Activated T-cell treated with anti-CD3 and anti-CD28 coated beads for 48 hours (primary cell): Measurements from ENCODE around the gene GORAB.
A peak's percentile ranks its signal among the peaks of the same experiment; 100 is the strongest.

Source experiments
- DNase-seq: peaks from one replicate; pipeline ENCODE4 v3.0.0-alpha.2; 2020; ENCODE audit warnings: low read depth

Gene GORAB

DNA sequence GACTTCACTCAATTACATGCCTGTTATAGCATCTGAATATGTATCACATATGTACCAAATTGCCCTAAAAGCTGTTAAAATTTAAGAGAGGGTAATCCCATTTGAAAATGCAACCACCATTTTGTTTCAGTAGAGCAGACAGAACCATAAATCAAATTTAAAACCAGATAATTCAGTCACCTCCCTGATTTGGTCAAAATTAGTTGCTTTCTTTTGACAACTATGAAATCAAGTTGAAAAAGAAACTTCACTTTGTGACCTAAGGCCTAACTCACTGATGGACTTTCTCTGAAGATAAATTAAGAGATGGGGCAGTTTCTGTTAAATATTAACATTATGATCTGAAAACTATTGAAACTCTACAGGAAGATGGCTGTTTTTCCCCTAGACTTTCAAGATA is 6.7 kb downstream of the GORAB start:
- DNase-seq = no peak

DNA sequence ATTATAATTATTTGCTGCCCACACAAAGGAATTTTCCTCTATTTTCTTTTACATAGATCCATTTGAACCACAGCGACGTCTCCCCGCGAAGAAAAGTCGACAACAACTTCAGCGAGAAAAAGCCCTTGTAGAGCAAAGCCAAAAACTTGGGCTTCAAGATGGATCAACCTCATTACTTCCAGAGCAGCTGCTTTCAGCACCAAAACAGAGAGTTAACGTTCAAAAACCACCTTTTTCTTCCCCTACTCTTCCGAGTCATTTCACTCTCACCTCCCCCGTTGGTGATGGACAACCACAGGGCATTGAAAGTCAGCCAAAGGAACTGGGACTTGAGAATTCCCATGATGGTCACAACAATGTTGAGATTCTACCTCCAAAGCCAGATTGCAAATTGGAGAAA is 7.2 kb downstream of the GORAB start:
- DNase-seq = no peak

DNA sequence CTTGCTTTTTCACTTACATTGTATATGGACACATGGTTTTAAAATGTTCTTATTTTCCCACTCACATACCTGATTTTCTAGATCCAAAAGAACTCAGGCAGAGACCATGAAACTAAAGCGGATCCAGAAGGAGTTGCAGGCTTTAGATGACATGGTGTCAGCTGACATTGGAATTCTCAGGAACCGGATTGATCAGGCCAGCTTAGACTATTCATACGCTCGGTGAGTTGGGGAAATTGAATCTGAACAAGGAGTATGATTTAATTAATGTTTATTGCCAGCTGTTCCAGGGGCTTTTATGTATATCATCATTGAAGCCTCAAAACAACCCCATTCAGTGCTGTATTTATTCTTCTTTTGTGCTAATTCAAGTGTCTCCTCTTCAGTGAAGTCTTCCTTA is 12.7 kb downstream of the GORAB start:
- DNase-seq = no peak

DNA sequence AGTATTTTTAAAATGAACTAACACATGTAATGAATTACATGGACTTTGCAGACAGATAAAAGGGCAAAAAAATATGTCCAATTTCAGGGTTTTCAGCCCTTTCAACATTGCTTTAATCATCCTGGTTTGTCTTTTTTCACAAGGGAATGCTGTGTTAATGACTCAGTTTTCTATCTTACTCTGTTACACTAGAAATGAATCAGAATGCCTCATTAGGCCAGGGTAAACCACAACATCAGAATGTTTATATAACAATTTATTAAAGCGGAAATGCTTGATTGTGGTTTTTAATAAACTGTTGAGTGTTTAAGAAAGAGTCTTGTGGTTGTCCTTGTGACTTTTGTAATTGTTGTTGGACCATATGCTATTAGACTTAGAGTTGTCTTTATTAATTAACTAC is 13.5 kb downstream of the GORAB start:
- no peak for DNase-seq

DNA sequence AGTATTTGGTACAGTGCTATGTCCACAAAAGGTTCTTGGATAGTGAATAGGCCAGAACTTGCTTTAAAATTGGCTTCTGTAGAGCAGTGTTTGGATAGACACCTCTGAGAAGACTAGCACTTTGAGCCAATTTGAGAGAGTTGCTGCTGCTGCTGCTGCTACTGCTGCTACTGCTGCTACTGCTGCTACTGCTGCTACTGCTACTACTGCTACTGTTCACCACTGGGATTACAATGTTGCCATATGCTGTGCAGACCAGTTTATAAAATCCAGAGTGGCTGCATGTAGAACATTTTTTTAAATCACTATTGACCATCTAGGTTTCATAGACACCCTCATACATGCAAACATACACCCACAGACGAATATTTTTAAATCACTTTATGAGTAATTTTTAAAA is 15.3 kb downstream of the GORAB start:
- DNase-seq = no peak

DNA sequence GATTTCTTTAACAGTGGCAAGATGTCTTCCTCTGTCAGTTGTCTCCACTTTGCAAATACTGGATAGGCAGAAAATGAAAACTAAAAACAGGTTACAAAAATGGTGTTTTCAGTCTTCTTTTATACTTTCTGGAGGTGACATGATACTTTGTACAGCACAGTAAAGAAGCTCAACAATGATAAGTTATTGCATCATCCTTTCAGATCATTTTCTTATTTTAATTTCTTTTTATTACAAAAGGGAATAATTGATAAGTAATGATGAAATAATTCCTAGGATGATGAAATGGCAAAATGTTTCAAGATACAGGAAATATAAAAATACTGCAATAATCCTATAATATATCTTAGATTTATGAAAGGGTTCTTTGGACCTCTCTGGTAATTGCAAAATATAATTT is 16.5 kb downstream of the GORAB start:
- DNase-seq = no peak

DNA sequence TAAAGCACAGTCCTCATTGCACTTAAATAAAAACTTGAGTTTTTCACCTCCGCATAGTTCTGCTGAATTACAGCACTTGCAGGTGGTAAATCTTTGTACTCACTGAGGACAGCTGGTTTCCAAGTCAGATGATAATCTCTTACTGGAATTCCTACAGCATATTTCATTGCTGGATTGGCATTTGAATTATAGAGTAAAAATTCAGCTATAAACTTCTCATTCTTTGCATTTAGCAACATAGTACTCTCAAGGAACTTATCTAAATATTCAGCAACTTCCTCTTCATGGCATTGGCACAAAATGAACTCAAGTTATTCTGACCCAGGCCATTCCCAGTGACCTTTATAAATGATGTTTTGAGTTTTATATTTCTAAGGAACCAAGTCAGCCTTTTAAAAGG is 23.4 kb downstream of the GORAB start:
- no peak for DNase-seq

DNA sequence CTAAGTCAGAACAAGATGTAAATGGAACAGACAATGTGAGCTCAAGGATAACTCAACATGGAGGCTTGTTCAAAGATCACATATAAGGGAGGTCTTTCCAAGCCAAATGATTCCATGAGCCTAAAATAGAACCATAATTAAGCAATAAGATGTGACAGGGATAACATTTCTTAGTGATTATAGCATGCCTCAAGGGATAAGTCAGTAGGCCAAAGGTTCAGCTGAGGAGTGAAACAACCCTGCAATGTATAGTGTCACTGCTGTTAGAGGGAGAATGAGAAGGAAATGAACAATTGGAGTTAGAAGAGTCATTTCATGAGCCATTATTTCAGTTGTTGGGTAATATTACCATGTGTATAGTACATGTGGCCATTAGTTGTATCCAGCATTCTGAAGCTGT is 25.0 kb downstream of the GORAB start:
- DNase-seq = no peak

DNA sequence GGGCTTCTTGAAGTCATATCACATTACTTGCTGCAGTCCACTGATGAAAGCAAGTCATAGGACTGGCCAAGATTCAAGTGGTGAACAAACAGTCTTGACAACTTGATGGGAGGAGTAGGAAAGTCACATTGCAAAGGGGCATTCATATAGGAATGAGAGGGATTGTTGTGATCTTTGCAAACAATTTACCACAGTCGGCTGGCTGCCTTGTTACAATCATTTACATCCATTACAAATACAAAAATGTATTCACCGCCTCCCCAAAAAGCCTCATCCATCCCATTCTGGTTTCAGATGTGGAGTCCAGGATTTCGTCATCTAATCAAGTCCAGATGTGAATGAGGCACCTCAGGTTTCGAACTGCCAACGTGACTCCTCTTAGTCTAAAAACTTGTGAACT is 26.8 kb downstream of the GORAB start:
- DNase-seq = no peak

DNA sequence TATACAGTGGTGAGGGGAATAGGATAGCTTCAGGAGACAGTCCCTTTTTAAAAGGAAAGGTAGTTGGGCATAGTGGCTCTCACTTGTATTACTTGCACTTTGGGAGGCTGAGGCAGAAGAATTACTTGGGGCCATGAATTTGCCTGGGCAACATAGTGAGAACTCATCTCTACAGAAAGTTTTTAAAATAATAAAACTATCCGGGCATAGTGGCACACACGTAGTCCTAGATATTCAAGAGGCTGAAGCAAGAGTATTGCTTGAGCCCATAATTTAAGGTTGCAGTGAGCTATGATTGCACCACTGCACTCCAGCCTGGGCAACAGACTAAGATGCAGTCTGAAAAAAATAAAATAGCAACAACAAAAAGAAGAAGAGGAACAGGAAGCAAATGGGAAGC is 27.2 kb downstream of the GORAB start:
- no peak for DNase-seq

DNA sequence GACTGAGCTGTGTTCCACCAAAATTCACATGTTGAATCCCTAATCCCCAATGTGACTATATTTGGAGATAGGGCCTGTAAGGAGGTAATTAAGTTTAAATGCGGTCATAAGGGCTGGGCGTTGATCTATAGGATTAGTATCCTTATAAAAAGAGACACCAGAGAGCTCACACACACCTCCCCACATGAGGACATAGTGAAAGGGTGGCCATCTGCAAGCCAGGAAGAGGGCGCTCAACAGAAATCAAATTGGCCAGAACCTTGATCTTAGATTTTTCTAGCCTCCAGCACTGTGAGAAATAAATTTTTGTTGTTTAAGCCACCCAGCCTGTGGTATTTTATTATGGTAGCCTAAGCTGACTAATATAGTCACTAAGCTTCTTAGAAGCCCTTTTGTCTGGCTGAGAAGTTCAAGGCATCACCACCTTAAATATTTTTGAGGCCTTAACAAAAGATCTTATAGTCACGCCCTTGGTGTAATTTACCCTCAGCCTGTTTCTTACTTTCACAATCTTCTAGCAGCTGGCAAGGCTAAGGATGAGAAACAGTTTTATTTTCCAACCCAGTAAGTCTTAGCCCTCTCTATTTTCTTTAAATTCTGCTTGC is 28.8 kb downstream of the GORAB start:
- DNase-seq = no peak

DNA sequence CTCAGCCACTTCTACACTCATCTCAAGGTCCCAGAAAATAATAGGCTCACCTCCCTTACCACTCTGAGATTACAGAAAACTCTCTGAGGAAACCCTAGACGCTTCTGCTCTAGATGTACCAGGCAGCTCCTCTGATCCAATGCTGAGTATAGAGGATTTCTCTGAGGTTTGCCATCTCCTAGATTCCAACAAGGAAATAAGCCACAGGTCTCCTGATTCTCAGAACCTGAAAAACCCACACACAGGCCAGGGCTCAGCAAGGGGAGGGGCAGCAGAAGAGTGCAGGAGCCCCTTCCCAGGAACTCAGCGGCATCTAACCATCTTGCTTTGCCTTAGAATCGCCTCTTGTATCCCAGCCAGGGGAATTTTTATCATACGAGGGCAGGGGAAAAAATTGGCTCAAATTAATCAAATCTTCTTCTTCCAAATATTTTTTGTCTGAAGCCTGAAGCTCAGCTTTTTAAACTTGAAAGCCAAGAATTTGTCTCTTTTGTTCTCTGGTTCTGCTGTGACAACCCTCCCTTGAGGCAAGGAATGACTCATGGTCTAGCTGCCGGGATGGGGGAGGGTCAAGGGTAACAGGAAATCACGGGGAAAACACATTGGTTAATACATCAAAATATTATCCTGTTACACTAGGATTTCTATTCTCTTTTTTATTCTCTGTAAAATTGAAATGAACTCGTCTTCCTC is 30.8 kb downstream of the GORAB start:
- DNase-seq = peak; percentile 3

DNA sequence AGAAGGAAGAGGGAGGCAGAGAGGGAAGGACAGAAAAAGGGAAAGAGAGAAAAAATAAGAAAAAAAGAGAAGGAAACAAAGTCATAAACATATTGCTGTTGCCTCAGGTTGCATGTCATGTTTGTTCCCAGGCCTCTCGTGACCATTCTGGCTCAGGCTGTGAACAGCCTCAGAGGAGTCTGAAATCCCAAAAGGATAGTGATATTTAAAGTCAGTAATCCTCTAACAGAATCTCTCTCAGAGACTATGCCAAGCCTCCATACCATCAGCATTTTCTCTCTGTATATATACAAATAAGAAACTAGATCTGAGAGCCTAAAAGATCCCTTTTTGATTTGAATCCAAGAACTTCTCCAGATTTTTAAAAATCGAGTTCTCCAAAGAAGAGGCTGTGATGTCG is 35.2 kb downstream of the GORAB start:
- no peak for DNase-seq

DNA sequence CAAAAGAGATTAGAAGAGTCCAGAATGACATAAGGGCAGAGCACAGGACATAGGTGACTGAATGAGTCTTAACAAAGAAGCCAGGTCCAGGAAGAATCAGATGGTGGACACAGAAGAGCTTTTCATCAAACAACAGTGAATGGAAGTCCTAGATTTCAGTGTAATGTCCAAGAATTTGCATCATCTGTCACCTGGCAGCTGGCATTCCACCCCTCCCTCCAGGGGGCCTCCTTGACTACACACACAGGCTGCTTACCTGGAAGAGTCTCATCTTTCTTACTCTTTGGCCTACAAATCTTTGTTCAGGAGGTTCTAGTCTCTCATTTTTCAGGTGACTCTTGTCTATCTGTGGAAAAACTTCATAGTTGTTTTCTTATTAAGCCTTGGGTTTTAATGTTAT is 36.2 kb downstream of the GORAB start:
- DNase-seq = no peak

DNA sequence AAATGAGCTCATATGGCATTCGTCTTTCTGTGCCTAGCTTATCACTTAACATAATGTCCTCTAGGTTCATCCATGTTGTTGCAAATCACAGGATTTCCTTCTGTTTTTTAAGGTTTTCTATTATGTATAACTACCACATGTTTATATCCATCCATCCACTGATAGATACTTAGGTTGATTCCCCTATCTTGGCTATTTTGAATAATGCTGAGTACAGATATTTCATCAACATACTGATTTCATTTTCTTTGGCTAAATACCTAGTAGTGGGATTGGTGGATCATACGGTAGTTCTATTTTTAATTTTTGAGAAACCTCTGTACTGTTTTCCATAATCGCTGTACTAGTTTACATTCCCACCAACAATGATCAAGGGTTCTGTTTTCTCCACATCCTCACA is 45.0 kb downstream of the GORAB start:
- no peak for DNase-seq

DNA sequence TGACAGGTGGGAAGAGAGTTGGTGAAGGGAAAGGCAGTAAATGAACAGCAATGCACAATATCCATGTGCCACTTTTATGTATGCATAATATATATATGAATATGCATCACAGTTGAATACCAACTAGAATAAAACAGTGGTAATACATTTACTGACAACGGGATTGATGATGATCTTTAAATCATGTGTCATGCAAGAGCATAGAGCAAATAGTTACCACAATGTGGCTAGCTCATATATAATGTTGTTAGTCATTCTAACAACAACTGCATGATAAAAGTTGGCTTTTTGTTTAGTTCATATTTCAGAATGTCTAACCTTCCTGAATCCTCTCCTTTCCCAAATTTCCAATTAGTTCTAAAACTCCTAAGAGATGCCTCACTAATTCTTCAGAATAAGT is 46.4 kb downstream of the GORAB start:
- DNase-seq = no peak

DNA sequence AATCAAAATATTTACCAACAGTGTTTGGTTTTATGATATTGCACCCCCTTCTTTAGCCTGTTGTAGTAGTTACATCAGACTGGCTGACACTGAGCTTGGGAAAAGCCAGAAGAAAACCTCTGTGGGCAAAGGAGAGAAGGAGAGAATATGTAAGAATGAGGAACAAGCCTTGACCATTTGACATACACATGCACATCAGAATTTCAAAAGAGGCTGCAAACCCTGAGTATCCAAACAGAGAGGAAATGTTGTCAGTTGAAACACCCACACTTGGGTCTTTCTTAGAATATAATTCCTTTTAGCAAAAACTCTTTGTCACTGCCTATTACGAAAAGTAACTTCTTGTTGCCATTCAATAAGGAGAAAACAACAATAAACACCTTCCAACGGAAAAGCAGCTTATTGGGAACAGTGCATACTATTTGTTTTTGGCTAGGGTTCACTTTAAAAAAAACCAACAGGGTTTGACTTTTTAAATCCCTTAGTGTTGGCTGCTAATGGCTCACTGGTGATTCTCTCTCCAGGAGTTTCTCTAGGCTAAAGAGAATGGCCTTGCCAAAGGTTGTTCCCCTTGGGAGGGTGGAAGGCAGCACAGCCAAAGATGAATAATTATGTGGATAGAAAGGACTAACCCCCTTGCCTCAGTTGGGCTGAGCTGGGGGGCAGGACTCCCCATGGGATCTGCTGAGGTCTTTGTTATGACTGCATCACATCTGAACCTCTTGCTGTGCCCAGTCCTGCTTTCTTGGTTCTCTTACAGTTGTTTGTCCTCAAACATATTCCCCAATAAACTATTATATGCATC is 48.9 kb downstream of the GORAB start:
- DNase-seq = no peak

DNA sequence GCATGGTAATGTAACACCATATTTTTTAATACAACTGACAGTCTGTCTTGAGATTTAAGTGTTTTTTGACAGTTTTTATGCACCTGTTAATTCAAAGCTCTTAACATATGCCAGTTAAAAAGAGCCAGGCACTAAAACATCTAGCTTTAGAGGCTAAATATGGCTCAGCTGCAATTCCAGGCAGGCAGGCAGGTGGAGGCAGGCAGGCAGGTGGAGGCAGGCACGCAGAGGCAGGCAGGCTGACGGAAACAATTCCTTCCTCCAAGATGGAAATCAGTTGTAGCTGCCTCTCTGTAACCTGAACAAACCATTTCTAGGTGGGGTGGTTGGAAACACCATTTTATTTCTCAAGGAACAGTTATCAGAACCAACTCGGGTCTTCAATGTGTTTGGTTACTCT is 51.2 kb downstream of the GORAB start:
- DNase-seq = no peak

DNA sequence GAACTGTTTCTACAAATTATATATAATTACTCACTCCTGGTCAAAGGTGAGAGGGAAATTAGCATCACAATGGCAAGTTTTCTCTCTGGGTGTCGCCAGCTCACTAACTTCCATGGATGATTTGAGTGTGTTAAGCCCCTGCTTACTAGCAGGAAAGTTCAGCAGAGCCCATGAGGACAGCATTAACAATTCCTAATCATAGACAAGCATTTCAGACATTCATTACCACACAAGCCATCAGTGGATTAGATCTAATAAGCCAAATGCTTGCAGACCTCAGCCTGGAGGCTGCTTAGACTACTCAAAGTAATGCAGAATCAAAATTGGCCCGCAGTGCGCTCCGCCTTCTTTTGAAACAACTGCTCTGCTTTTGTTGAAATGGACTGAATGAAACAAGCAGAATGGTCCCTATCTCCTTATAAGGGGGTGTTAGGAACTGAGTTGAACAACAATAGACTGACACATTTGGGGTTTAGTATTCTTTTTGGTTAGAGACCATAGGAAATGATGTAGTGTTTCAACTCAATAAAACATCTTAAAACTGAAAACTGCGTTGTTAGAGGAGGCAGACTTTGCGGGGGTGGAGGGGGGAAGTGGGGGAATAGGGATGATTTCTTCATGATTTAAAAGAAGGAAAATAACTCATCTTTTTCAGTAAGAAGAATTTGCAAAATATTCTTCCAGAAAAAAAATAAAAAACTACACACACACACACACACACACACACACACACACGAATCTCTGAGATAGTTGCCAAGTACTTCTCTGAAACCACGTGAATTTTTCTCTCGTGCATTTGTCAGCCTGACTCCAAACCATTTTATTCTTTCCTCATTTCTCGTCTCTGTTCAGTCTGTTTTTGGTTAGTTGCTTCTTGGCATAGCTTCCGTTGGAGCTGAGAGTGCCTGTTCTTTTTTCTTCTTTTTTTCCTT is 54.6 kb downstream of the GORAB start:
- DNase-seq = no peak

DNA sequence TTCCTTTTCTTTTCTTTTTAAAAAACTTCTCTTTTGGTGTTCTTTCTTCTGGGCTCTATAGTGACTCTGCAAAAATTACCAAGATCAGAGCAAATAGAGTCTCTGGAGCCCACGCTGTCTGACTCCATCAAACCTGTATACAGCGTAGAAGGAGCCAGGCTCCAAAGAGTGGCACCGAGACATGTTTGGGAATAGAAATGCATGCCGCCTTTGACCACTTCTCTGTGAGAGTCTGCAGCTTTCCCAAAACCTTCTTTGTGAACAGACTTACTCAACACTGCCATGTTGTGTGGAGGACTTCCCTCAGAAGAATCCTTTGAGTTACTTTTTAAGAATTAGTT is 55.3 kb downstream of the GORAB start:
- no peak for DNase-seq

DNA sequence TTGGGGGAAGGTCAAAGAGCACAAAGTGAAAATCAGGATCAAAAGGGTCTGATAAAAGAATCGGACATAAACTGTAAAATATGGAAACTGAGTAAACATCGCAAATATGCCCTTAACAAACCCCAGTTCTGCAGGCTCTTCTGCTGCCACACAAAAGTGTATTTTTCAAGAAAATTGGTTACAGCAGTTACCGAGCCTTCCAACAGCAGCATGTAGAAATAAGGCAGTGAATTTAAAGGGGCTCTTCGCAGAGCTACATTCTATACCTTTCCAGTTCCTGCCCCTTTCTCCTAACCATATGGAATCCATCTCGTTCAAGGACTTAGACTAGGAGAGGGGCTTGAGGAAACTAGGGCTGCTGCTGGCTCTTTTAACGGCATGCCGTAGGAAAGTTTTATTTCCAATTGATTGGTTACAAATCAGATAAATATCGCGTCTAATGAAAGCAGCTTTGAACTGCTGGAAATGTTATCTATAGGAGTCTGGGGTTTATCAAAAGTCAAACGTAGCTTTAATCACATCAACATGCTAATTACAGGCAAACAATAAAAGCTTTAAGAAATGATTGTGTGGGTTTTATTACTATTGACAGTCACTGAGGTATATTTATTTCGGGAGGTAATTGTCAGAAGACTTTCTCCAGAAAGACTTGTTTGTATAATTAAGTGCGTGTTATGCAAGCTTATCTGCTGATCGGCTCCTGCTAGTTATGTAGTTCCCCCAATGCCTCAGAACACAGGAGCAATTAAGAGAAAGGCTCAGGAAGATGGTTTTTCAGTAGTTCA is 59.1 kb downstream of the GORAB start:
- DNase-seq = no peak
